Measurements from ENCODE around the gene PER2. TPM values are rescaled to one million over a fixed set of nuclear protein-coding genes. Genes with fewer than 3 reads are reported as not detected.

The PER2 gene
- total and polyA plus RNA-seq, 9 of the 15 experiments (the other 6 are each of a cell fraction or from before 2014, with no cell fraction given) = 1.1 to 10.3 (median 2.9) TPM

GRCh38 chr2:238291550-238292281 lies 3.3 kb upstream of the PER2 start (continued):
- TF ChIP-seq NKRF (IDR thresholded peaks at IDR 0.05; ENCODE audit: borderline replicate concordance) = no peak
- no peak for TF ChIP-seq ZBTB49 (CRISPR knock-in tag; IDR thresholded peaks at IDR 0.05; ENCODE audit: borderline replicate concordance)
- TF ChIP-seq ATF4 (CRISPR knock-in tag; IDR thresholded peaks at IDR 0.05) = no peak
- TF ChIP-seq RCOR1 (IDR thresholded peaks at IDR 0.05; ENCODE audit: borderline replicate concordance in 1 of 2, low read depth in 2 of 2, low read length in 2 of 2) = no peak
- peak; percentile 91 for TF ChIP-seq ZNF121 (CRISPR knock-in tag; conservative IDR thresholded peaks at IDR 0.05)
- peak; percentile 54 for TF ChIP-seq ATF3 (IDR thresholded peaks at IDR 0.05)
- no peak for TF ChIP-seq ATF3 (CRISPR knock-in tag; conservative IDR thresholded peaks at IDR 0.05)

Measured in K562 (cell line).